ENCODE data around the gene CTBP2. TPM values are rescaled to one million over a fixed set of nuclear protein-coding genes. Genes with fewer than 3 reads are reported as not detected.

Gene CTBP2
- total RNA-seq, 1 experiment from 2014 or later = 212 TPM

GRCh38 chr10:124984376-124984775 is 176.0 kb downstream of the CTBP2 start:
- H3K36me3 Mint-ChIP-seq (ENCODE audit: insufficient read depth in 1 of 3, low read depth in 3 of 3) = peaks cover 13 to 72% (median 63%) of the 10 kb centered on the region in 3 experiments; a peak in 6 of 7 replicates
- no peak for TF ChIP-seq CTCF (conservative IDR thresholded peaks at IDR 0.05)
- Histone ChIP-seq H4K20me1 (ENCODE audit: control insufficient read depth, insufficient read depth, insufficient read length) (no peaks in the 10 kb centered on the region), H3K27me3 (ENCODE audit: insufficient read depth, low read length) (no peaks in the 10 kb centered on the region), H2BK12ac (ENCODE audit: insufficient read length, low read depth, low read length) (no peak overlapping the region), H3K23me2 (ENCODE audit: insufficient read length, low read depth, low read length, poor library complexity, severe bottlenecking) (no peaks in the 10 kb centered on the region), H3K4me1 (ENCODE audit: insufficient read depth, low read length) (no peaks in the 10 kb centered on the region), H4K8ac (replicated peaks; ENCODE audit: insufficient read length, low read depth, low read length) (no peak overlapping the region), H2BK20ac (ENCODE audit: low read depth, low read length, poor library complexity, severe bottlenecking) (no peak overlapping the region), H4K91ac (ENCODE audit: insufficient read length, low read depth, low read length) (no peak overlapping the region), H2AFZ (ENCODE audit: low read length) (no peak overlapping the region), H3K79me1 (ENCODE audit: insufficient read depth, low read depth, low read length, poor library complexity, severe bottlenecking) (no peaks in the 10 kb centered on the region), H3K4ac (ENCODE audit: low read depth, low read length) (no peak overlapping the region), H3T11ph (ENCODE audit: low read length) (no peak overlapping the region), H3K18ac (ENCODE audit: insufficient read length, low read depth, low read length) (no peak overlapping the region), H3K56ac (ENCODE audit: insufficient read length, low read depth, low read length) (no peak overlapping the region), H2BK120ac (ENCODE audit: low read depth, low read length, poor library complexity, severe bottlenecking) (no peak overlapping the region), H3K9me3 (ENCODE audit: control insufficient read depth, low read depth, low read length) (no peaks in the 10 kb centered on the region), H3K27ac (ENCODE audit: insufficient read length, low read depth, low read length) (no peak overlapping the region), H2BK15ac (ENCODE audit: low read depth, low read length) (no peak overlapping the region), H3K23ac (ENCODE audit: insufficient read length, low read depth, low read length) (no peak overlapping the region), H3K79me2 (ENCODE audit: insufficient read depth, low read length) (no peaks in the 10 kb centered on the region), H3K14ac (ENCODE audit: insufficient read depth, low read length) (no peak overlapping the region), H3K4me2 (ENCODE audit: insufficient read depth, insufficient read length, low read length) (no peak overlapping the region), H4K5ac (ENCODE audit: insufficient read length, low read depth, low read length) (no peak overlapping the region), H2AK5ac (ENCODE audit: insufficient read length, low read length) (no peak overlapping the region), H2BK5ac (ENCODE audit: insufficient read length, low read length) (no peak overlapping the region), H3K9ac (ENCODE audit: extremely low read depth, insufficient read length, low read length) (no peak overlapping the region)
- DNase-seq = no peak
- peak overlapping the region in 1 of 3 experiments; percentile 78; a peak in 3 of 7 replicates for H3K27ac Mint-ChIP-seq
- no peak overlapping the region for H3K4me3 Mint-ChIP-seq
- H3K9me3 Mint-ChIP-seq = no peaks in the 10 kb centered on the region
- no peaks in the 10 kb centered on the region for H3K4me1 Mint-ChIP-seq
- H3K27me3 Mint-ChIP-seq (ENCODE audit: low read depth) = no peaks in the 10 kb centered on the region
- no CpG with 5 or more reads among the region's 1 CpG for WGBS (ENCODE audit: extremely low coverage, insufficient read length, low lambda C conversion rate)
